NT2/D1 (cell line): ENCODE measurements around the gene SLC66A2.

Experiments used
- SUZ12 ChIP-seq: IDR thresholded peaks from 2 replicates; pipeline ENCODE4 v1.6.1; 2011; ENCODE audit not compliant: insufficient read length, insufficient read depth; ENCODE audit errors: extremely low read depth
- ZNF274 ChIP-seq: IDR thresholded peaks from 2 replicates; pipeline ENCODE4 v1.6.1; 2011; ENCODE audit warnings: mild to moderate bottlenecking, low read depth, low read length

- TF ChIP-seq ZNF274: no peak
- no peak for TF ChIP-seq SUZ12
Measured at GRCh38 chr18:79956276-79956675, 4.8 kb upstream of the SLC66A2 start.
